WERI-Rb-1 (cell line): Measurements from ENCODE around the gene PCDHB1.
"Not testable (repeated sequence)": the region's sequence is repeated elsewhere in the genome, so short reads cannot be mapped to it uniquely, and the experiment has no call there.

Experiments used
- DNase-seq: peaks from one replicate; pipeline ENCODE4 v3.0.0-alpha.2; 2020
- H3K27ac ChIP-seq: fragments of 250-450 bp; sonication (Bioruptor Pico); 2 replicates; pipeline ENCODE4 v1.5.1; 2020; ENCODE audit warnings: mild to moderate bottlenecking, moderate library complexity
- H3K27me3 ChIP-seq: fragments of 250-450 bp; sonication (Bioruptor Pico); 2 replicates; pipeline ENCODE4 v1.5.1; 2021; ENCODE audit warnings: mild to moderate bottlenecking, low read depth, moderate library complexity; ENCODE audit not compliant: insufficient read depth, severe bottlenecking
- H3K36me3 ChIP-seq: fragments of 250-450 bp; sonication (Bioruptor Pico); 2 replicates; pipeline ENCODE4 v1.5.1; 2020; ENCODE audit warnings: mild to moderate bottlenecking, moderate library complexity
- H3K4me3 ChIP-seq: 2 replicates; pipeline ENCODE4 v1.5.1; 2011; ENCODE audit warnings: low read depth, mild to moderate bottlenecking, control low read depth, low read length
- H3K9me3 ChIP-seq: fragments of 250-450 bp; sonication (Bioruptor Pico); 2 replicates; pipeline ENCODE4 v1.5.1; 2021; ENCODE audit warnings: mild to moderate bottlenecking, moderate library complexity; ENCODE audit not compliant: severe bottlenecking
- CTCF ChIP-seq: IDR thresholded peaks from 2 replicates; pipeline ENCODE4 v1.5.1; 2011; ENCODE audit warnings: low read depth, mild to moderate bottlenecking, control low read depth, inconsistent platforms, low read length

The PCDHB1 gene

DNA sequence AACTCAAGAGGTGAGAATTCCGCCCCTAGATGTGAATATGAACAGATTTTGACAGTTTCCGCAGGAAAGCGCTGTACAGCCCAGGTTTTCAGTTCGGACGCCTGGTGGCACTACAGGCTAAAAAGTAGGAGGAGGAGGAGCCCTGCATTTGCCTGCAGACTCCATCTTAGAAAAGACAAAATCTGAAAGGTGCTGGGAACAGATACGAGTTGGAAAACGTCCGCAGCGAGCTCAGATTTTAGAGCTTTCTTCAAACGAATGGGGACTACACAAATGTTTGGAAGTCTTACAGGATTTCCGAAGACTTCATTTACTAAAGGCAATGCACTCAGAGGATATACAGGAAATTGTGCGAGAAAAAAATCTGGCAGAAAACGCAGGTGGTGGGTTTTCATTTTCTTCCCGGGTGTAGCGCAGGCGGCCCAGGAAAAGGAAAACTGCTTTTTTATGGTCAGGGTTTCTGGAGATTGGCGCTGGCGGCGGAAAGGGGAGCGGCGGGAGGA lies 33.4 kb downstream of the PCDHB1 start:
- no peaks in the 10 kb centered on the region for H3K27me3 ChIP-seq
- H3K4me3 ChIP-seq: peak overlapping the region; percentile 52
- TF ChIP-seq CTCF: peak; percentile 47
- peaks cover 4% of the 10 kb centered on the region for H3K9me3 ChIP-seq
- DNase-seq: peak; percentile 43
- H3K27ac ChIP-seq: no peak overlapping the region; the same call in 1 of the 2 replicates
- H3K36me3 ChIP-seq: no peaks in the 10 kb centered on the region

- peak; percentile 65; the same call in 1 of the 2 replicates for TF ChIP-seq CTCF
- peak; percentile 83 for DNase-seq
- H3K27me3 ChIP-seq: no peaks in the 10 kb centered on the region
Observed at GRCh38 chr5:141094481-141095262, 43.5 kb downstream of the PCDHB1 start, which contains the start of gene PCDHB2. TSS of gene PCDHB2 (plus strand) at chr5:141094615. CDS start at chr5:141094791, 176 bp downstream.

GRCh38 chr5:141095263-141095641 lies 44.1 kb downstream of the PCDHB1 start:
- Histone ChIP-seq H3K36me3 (peaks cover 11% of the 10 kb centered on the region), H3K27ac (no peak overlapping the region; the same call in 1 of the 2 replicates), H3K27me3 (no peaks in the 10 kb centered on the region), H3K9me3 (peaks cover 7% of the 10 kb centered on the region), H3K4me3 (peak overlapping the region; percentile 74)
- TF ChIP-seq CTCF: no peak
- DNase-seq: no peak

More at GRCh38 chr5:141094481-141095262, 43.5 kb downstream of the PCDHB1 start, which contains the start of gene PCDHB2:
- peaks cover 11% of the 10 kb centered on the region for H3K36me3 ChIP-seq
- peak within 1 kb of the TSS; percentile 82 for H3K27ac ChIP-seq
- peaks cover 7% of the 10 kb centered on the region for H3K9me3 ChIP-seq
- peak within 1 kb of the TSS; percentile 74 for H3K4me3 ChIP-seq

- not testable (repeated sequence) for H3K4me3 ChIP-seq, DNase-seq, H3K27ac ChIP-seq, H3K9me3 ChIP-seq, H3K27me3 ChIP-seq
- H3K36me3 ChIP-seq: peaks cover 11% of the 10 kb centered on the region
Observed at GRCh38 chr5:141096181-141096580, 45.0 kb downstream of the PCDHB1 start.

- not testable (repeated sequence) for H3K4me3 ChIP-seq, H3K27ac ChIP-seq, H3K9me3 ChIP-seq, H3K27me3 ChIP-seq, DNase-seq
- peaks cover 11% of the 10 kb centered on the region for H3K36me3 ChIP-seq
Observed at GRCh38 chr5:141096586-141096985, 45.4 kb downstream of the PCDHB1 start.

DNA sequence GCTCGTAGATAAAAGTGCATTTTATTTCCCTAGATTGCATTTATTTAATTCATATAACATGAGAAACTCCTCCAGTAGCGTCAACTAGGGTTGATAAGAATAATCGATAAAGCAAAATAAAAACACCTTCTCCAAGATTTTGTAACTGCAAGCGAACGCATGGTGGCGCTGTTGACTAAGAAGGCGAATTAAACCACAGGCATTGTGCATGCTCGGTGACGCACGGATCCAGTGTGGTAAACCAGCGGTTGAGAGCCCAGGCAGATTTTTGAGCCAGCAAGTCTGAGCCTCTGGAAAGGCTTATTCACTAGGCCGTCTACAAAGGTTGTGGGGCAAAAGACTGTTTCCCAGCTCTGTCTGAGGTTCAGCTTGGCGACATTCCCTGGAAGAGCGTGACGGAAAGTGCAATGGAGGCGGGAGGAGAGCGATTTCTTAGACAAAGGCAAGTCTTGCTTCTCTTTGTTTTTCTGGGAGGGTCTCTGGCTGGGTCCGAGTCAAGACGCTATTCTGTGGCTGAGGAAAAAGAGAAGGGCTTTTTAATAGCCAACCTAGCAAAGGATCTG lies 49.1 kb downstream of the PCDHB1 start, which contains the start of gene PCDHB3:
Gene PCDHB3 (plus strand): TSS at position 231 of the 563 bp plus-strand sequence. CDS start 177 bp downstream, at position 408.
- Histone ChIP-seq H3K27ac (no peak within 1 kb of the TSS), H3K4me3 (no peak within 1 kb of the TSS), H3K36me3 (peaks cover 11% of the 10 kb centered on the region), H3K9me3 (peaks cover 5% of the 10 kb centered on the region), H3K27me3 (no peaks in the 10 kb centered on the region)
- peak; percentile 20; the same call in 1 of the 2 replicates for TF ChIP-seq CTCF
- no peak for DNase-seq
